Neural progenitor cell (in vitro differentiated cells): ENCODE results near the gene FAM50B. TPM values are rescaled to one million over a fixed set of nuclear protein-coding genes. Genes with fewer than 3 reads are reported as not detected.

Experiments
- DNase-seq: peaks from one replicate; pipeline ENCODE4 v3.0.0-alpha.2; 2016; ENCODE audit warnings: low spot score
- H2AFZ ChIP-seq: fragments of 200-600 bp; sonication (generic); replicated peaks from 2 replicates; pipeline ENCODE4 v1.6.1; 2016; ENCODE audit warnings: antibody characterized with exemption
- H3F3A ChIP-seq: fragments of 200-600 bp; sonication (generic); 2 replicates; pipeline ENCODE4 v1.6.1; 2016; ENCODE audit warnings: antibody characterized with exemption, low read depth
- H3K27ac ChIP-seq: fragments of 200-600 bp; sonication (generic); 2 replicates; pipeline ENCODE4 v1.5.1; 2016; ENCODE audit warnings: mild to moderate bottlenecking
- H3K27me3 ChIP-seq: fragments of 200-600 bp; sonication (generic); 2 replicates; pipeline ENCODE4 v1.6.1; 2016; ENCODE audit warnings: mild to moderate bottlenecking, moderate library complexity
- H3K36me3 ChIP-seq: fragments of 200-600 bp; sonication (generic); 2 replicates; pipeline ENCODE4 v1.5.1; 2016
- H3K4me1 ChIP-seq: fragments of 200-600 bp; sonication (generic); 2 replicates; pipeline ENCODE4 v1.6.1; 2016; ENCODE audit warnings: mixed run types
- H3K4me2 ChIP-seq: fragments of 200-600 bp; sonication (generic); 2 replicates; pipeline ENCODE4 v1.6.1; 2016
- H3K4me3 ChIP-seq: fragments of 200-600 bp; sonication (generic); 2 replicates; pipeline ENCODE4 v1.5.1; 2016
- H3K79me2 ChIP-seq: fragments of 200-600 bp; sonication (generic); 2 replicates; pipeline ENCODE4 v1.6.1; 2016; ENCODE audit warnings: low read depth
- H3K9ac ChIP-seq: fragments of 200-600 bp; sonication (generic); 2 replicates; pipeline ENCODE4 v1.6.1; 2016
- H3K9me3 ChIP-seq: fragments of 200-600 bp; sonication (generic); 2 replicates; pipeline ENCODE4 v1.5.1; 2016; ENCODE audit warnings: low read depth
- H4K20me1 ChIP-seq: fragments of 200-600 bp; sonication (generic); 2 replicates; pipeline ENCODE4 v1.6.1; 2016; ENCODE audit warnings: low read depth
- H3K27ac Mint-ChIP-seq: 3 replicates; pipeline ENCODE4 v1.8.0; 2021; ENCODE audit warnings: mixed read lengths
- H3K27me3 Mint-ChIP-seq: 2 replicates; pipeline ENCODE4 v1.8.0; 2022; ENCODE audit warnings: low read depth, mild to moderate bottlenecking, inconsistent platforms, moderate library complexity, mixed read lengths; ENCODE audit not compliant: insufficient read depth
- H3K36me3 Mint-ChIP-seq: 3 replicates; pipeline ENCODE4 v1.8.0; 2021; ENCODE audit warnings: mixed read lengths
- H3K4me1 Mint-ChIP-seq: 3 replicates; pipeline ENCODE4 v1.8.0; 2021; ENCODE audit warnings: mixed read lengths
- H3K4me3 Mint-ChIP-seq: 3 replicates; pipeline ENCODE4 v1.8.0; 2021; ENCODE audit warnings: mild to moderate bottlenecking, moderate library complexity, mixed read lengths
- H3K9me3 Mint-ChIP-seq: 3 replicates; pipeline ENCODE4 v1.8.0; 2020; ENCODE audit warnings: mixed read lengths
- CTCF ChIP-seq: fragments of 200-600 bp; sonication (generic); IDR thresholded peaks from 2 replicates; pipeline ENCODE4 v1.5.1; 2017; ENCODE audit warnings: antibody characterized with exemption, mild to moderate bottlenecking
- EZH2 ChIP-seq: fragments of 200-600 bp; sonication (generic); IDR thresholded peaks from 2 replicates; pipeline ENCODE4 v1.6.1; 2017; ENCODE audit warnings: antibody characterized with exemption, mild to moderate bottlenecking, moderate library complexity
- EZH2phosphoT487 ChIP-seq: fragments of 200-600 bp; sonication (generic); IDR thresholded peaks from 2 replicates; pipeline ENCODE4 v1.6.1; 2017; ENCODE audit warnings: antibody characterized with exemption
- total RNA-seq: library from RNA; depleted of rRNA; stranded (reverse); fragments of >200 nt; gene quantifications from 2 replicates; pipeline ENCODE4 v1.2.3, GENCODE V29; 2015; ENCODE audit warnings: low replicate concordance

The FAM50B gene
- total RNA-seq, 1 donor from 2014 or later: 2.8 TPM

GRCh38 chr6:3805448-3806123 lies 43.6 kb upstream of the FAM50B start:
- Mint-ChIP-seq H3K27me3 (peaks cover 8% of the 10 kb centered on the region), H3K9me3 (peaks cover 2% of the 10 kb centered on the region), H3K36me3 (no peaks in the 10 kb centered on the region), H3K4me3 (no peak overlapping the region), H3K4me1 (peaks cover 45% of the 10 kb centered on the region), H3K27ac (no peak overlapping the region)
- DNase-seq: no peak
- Histone ChIP-seq H3K4me1 (peaks cover 15% of the 10 kb centered on the region), H3K27me3 (no peaks in the 10 kb centered on the region), H3K79me2 (no peaks in the 10 kb centered on the region), H3K9me3 (no peaks in the 10 kb centered on the region), H3K36me3 (no peaks in the 10 kb centered on the region), H3F3A (peaks cover 15% of the 10 kb centered on the region), H3K9ac (no peak overlapping the region), H3K4me2 (no peak overlapping the region), H3K4me3 (no peak overlapping the region), H2AFZ (no peak overlapping the region), H4K20me1 (no peaks in the 10 kb centered on the region), H3K27ac (no peak overlapping the region)
- TF ChIP-seq CTCF: no peak
- no peak for TF ChIP-seq EZH2

GRCh38 chr6:3806169-3806922 lies 42.8 kb upstream of the FAM50B start:
- no peaks in the 10 kb centered on the region for H3K36me3 ChIP-seq
- no peak for TF ChIP-seq EZH2
- TF ChIP-seq EZH2phosphoT487: no peak
- TF ChIP-seq CTCF: no peak
- no peak overlapping the region for H2AFZ ChIP-seq
- no peaks in the 10 kb centered on the region for H3K27me3 ChIP-seq
- peaks cover 2% of the 10 kb centered on the region for H3K9me3 Mint-ChIP-seq
- no peak overlapping the region for H3K4me2 ChIP-seq
- peak overlapping the region; percentile 29 for H3K27ac Mint-ChIP-seq
- DNase-seq: no peak
- no peak overlapping the region for H3K4me3 Mint-ChIP-seq
- H3K79me2 ChIP-seq: no peaks in the 10 kb centered on the region
- peaks cover 39% of the 10 kb centered on the region for H3K4me1 Mint-ChIP-seq
- no peak overlapping the region for H3K4me3 ChIP-seq
- H3K9ac ChIP-seq: no peak overlapping the region
- H3F3A ChIP-seq: peaks cover 8% of the 10 kb centered on the region
- H3K27me3 Mint-ChIP-seq: peaks cover 10% of the 10 kb centered on the region
- no peaks in the 10 kb centered on the region for H3K36me3 Mint-ChIP-seq
- H3K27ac ChIP-seq: no peak overlapping the region
- H4K20me1 ChIP-seq: no peaks in the 10 kb centered on the region
- no peaks in the 10 kb centered on the region for H3K9me3 ChIP-seq
- H3K4me1 ChIP-seq: peaks cover 7% of the 10 kb centered on the region

GRCh38 chr6:3808199-3808598 lies 41.0 kb upstream of the FAM50B start:
- no peaks in the 10 kb centered on the region for H3K9me3 ChIP-seq
- Mint-ChIP-seq H3K9me3 (no peaks in the 10 kb centered on the region), H3K27ac (peak overlapping the region; percentile 12), H3K27me3 (peaks cover 6% of the 10 kb centered on the region), H3K36me3 (no peaks in the 10 kb centered on the region), H3K4me3 (no peak overlapping the region), H3K4me1 (peaks cover 26% of the 10 kb centered on the region)
- no peak overlapping the region for H3K4me3 ChIP-seq
- no peak overlapping the region for H3K9ac ChIP-seq
- no peak for DNase-seq
- H3K36me3 ChIP-seq: no peaks in the 10 kb centered on the region
- H2AFZ ChIP-seq: no peak overlapping the region
- TF ChIP-seq CTCF (no peak), EZH2 (no peak), EZH2phosphoT487 (no peak)
- no peaks in the 10 kb centered on the region for H3F3A ChIP-seq
- H4K20me1 ChIP-seq: no peaks in the 10 kb centered on the region
- no peak overlapping the region for H3K4me2 ChIP-seq
- H3K79me2 ChIP-seq: no peaks in the 10 kb centered on the region
- H3K4me1 ChIP-seq: no peaks in the 10 kb centered on the region
- H3K27ac ChIP-seq: no peak overlapping the region
- no peaks in the 10 kb centered on the region for H3K27me3 ChIP-seq
